Hematopoietic multipotent progenitor cell treated with erythropoietin and hydrocortisone succinate and interleukin-3 and kit ligand, for 15 days (in vitro differentiated cells): Measurements from ENCODE around the gene PPFIA1.

Source experiments
- DNase-seq: peaks from one replicate; pipeline ENCODE4 v3.0.0-alpha.2; 2015; ENCODE audit warnings: low spot score

Gene PPFIA1

GRCh38 chr11:70415191-70415590, 144.7 kb downstream of the PPFIA1 start:
- DNase-seq = no peak

DNA sequence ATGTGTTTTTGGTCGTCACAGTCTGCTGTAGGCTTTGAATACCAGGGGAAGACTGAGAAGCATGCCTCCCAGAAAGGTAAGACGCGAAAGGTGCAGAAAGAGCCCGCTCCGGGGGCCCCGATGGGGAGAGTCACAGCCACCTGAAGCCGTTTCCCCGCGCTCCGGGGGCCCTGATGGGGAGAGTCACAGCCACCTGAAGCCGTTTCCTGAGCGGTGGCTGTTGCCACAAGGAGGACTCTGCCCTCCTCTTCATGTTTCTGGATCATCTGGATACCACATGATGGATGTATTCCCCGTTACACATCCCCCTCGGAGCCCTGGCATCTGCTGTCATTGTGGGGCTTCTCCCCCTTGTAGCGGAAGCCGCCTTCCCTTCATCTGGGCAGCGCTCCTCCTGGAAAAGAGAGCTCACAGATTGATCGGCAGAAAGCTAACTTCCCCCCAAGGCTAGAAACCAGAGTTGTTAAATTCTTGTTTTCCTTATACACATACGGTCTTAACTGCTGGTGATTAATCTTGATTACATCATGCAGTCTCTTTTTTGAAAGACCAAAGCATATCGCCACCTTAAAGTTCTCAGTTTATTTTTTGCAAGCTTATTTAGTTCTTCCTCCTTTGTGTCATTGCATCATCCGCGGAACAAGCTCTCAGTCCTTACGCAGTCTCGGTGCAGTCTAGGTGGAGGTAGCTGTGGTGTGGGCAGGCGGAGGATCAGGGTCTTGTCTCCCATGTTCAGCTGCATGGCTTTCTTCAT, 145.3 kb downstream of the PPFIA1 start:
- DNase-seq = no peak

DNA sequence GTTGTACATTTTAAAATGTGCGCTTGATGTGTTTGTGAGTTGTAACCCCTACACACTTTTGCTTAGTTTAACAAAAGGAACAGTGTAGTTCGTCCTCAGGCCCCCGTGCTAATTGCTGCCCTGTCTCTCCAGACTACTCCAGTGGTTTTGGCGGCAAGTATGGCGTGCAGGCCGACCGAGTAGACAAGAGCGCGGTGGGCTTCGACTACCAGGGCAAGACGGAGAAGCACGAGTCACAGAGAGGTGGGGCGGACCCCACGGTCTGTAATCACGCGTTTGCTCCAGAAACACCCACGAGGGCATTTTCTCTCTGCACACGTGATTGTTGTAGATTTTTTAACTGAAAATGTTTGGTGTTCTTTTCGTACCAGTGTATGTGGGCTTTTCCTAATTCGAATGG, 146.4 kb downstream of the PPFIA1 start:
- no peak for DNase-seq

- DNase-seq = no peak
These were observed 147.6 kb downstream of the PPFIA1 start for GRCh38 chr11:70418130-70418529.

GRCh38 chr11:70419307-70420007, 149.0 kb downstream of the PPFIA1 start:
- no peak for DNase-seq

- DNase-seq = peak; percentile 54
These were observed 149.5 kb downstream of the PPFIA1 start for GRCh38 chr11:70420008-70420464.

- DNase-seq = no peak
These were observed 150.0 kb downstream of the PPFIA1 start for GRCh38 chr11:70420496-70420895.

GRCh38 chr11:70421123-70421522, 150.6 kb downstream of the PPFIA1 start:
- no peak for DNase-seq

- DNase-seq = no peak
These were observed 152.4 kb downstream of the PPFIA1 start for GRCh38 chr11:70422692-70423522.

DNA sequence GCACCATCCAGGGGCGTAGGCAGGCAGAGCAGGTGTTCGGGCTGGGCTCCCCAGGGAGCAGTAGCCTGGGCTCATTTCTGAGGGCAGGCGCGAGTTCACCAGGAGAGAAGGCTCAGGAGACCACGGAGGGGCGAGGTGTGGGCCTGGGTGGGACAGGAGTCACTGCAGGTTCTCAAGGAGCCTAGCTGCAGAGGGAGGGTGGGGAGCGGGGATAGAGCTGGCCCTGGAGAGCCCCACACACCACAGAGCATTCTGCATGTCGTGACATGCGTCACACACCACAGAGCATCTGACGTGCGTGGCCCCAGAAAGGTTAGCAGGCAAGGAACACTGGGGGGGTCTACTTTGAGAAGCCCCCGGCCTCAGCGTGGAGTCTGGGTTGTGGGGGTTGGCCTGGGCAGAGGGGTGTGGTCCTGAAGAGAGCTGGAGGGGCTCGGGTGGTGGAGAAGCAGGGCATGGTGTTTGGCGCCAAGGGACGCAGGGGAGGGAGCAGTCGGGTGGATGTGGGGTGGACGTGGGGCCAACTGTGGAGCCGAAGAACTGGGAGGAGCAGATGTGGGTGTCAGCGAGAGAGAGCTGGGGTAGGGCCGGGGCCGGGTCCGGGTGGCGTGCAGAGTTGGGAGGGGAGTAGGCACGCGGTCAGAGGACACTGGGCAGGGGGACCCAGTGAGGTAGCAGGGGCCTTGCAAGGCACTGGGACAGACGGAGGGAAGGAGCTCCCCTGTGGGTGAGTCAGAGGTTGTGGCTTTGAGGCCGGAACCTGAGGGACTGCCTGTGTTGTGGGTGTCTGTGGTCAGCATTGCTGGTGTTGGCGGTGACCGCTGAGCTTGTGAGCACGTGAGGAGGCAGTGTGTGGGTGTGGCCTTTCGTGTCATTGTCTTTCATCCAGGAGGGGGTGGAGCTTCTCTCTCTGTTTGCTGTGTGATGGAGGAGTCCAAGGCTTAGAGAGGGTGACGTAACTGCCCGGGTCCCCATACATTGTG, 153.3 kb downstream of the PPFIA1 start:
- no peak for DNase-seq

- no peak for DNase-seq
These were observed 154.4 kb downstream of the PPFIA1 start for GRCh38 chr11:70424765-70425344.

DNA sequence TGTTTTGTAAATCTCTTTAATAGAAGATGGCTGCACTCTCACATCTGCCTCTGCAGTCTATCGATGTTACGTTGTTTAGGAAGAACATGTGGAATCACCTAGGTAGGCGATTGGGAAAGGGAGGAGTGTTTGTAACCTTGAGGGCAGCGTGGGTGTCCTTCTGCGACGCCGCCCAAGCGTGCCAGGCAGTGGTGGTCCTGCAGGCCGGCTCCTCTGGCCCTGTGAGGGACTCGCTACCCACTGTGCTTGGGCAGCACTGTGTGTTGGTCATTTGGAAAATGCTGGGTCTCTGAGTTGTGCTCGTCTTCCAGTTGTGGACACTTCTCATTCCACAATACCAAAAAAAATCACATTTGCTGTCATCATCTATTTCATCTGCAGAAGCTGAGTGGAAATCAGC, 156.9 kb downstream of the PPFIA1 start:
- DNase-seq = no peak

DNA sequence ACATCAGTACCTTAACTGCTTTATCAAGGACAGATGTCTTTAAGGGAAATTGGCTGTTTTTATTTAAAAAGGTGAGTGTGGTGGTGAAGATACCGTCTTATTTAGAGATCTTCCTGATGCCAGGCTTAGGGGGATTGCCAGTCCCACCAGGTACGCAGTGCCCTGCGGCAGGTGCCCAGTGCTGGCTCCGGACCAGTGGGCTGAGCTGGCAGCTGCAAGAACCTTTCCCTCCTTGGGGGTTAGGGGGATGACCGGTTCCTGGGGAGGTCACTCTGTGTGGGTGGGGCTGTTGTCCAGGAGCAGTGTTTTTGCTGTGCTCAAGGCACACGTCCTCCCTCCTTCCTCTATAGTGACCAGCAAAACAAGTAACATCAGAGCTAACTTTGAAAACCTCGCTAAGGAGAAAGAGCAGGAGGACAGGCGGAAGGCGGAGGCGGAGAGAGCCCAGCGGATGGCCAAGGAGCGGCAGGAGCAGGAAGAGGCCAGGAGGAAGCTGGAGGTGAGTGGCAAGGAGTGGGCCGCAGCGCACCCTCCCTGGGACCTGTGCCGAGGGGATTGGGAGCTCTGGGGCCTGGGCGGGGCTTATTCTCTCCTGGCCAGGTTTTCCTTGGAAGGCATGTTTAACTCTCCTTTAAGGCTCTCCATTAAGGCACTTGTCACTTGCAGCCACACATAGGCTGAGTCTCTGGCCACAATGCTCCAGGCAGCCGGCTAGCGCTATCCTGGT, 158.4 kb downstream of the PPFIA1 start:
- no peak for DNase-seq

DNA sequence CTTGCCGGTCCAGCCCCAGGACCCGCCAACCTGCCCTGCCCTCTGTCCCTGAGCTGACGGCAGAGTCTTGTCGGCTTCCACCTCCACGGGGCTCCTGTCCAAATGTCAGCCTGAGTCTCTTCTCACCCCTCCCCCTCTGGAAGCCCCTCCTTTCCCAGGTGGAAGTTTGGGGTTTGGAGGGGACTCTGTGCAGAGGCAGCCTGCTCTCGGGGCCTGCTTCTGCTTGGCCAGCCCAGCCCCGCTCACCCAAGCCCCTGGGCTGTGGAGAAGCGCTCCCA, 158.9 kb downstream of the PPFIA1 start:
- DNase-seq = no peak

GRCh38 chr11:70429724-70430521, 159.4 kb downstream of the PPFIA1 start:
- no peak for DNase-seq

DNA sequence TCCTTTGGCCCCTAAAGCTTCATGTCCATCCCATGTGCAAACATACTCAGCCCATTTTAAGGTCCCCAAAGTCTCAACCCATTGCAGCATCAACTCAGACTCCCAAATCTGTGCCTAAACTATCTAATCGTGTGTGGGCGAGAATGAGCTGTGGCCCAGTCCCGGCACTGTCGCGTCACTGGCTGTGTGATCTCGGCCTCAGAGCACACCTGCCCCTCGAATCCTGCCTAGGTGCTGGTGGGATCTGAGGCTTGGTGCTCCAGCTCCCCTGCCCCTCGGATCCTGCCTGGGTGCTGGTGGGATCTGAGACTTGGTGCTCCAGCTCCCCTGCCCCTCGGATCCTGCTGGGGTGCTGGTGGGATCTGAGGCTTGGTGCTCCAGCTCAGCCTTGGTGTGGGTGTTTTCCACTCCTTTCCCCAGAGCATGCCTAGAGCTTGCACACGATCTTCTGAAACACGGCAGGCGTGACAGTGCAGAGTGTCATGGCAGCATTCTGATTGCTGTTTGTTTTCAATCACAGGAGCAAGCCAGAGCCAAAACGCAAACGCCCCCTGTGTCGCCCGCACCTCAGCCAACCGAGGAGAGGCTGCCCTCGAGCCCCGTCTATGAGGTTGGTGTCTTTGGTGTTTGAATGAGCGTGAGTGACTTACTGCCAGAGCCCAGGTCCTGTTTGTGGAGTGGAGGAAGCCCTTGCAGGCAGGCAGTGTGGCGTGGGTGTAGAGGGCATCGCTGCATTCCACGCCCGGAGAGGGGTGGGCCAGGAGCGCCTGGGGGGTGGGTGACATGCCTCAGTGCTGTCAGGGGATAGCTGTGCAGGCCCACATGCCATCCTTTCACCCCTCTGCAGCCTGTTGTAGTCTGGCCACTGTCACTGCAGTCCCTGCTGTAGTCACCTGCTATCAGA, 160.4 kb downstream of the PPFIA1 start:
- DNase-seq = no peak

DNA sequence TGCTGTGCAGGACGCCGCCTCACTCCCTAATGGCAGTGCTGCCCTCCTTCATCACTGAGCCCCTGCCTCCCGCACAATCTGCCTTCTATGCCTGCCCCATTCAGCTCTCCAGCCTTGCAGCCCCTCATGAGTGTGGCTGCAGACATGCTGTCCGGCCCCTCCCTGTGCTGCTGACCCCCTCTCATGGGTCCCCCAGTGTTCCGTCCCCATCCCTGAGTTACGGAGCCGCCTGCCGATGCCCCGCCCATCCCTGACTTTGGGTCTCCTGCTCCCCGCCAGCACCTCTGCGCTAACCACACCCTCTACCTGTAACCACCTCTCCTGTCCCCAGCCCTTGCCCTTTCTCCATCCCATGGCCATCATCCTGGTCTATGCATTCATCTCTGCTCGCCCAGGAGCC, 161.1 kb downstream of the PPFIA1 start:
- DNase-seq = no peak

- no peak for DNase-seq
These were observed 161.6 kb downstream of the PPFIA1 start for GRCh38 chr11:70432065-70432464.

GRCh38 chr11:70432580-70432979, 162.1 kb downstream of the PPFIA1 start:
- DNase-seq = no peak
